ENCODE data around the gene NBAS. TPM values are rescaled to one million over a fixed set of nuclear protein-coding genes. Genes with fewer than 3 reads are reported as not detected.

NBAS gene
- total and polyA plus RNA-seq, 2 of the 13 experiments (the other 11 are each of a cell fraction or from before 2014, with no cell fraction given): 33.6 to 58.7 TPM

DNA sequence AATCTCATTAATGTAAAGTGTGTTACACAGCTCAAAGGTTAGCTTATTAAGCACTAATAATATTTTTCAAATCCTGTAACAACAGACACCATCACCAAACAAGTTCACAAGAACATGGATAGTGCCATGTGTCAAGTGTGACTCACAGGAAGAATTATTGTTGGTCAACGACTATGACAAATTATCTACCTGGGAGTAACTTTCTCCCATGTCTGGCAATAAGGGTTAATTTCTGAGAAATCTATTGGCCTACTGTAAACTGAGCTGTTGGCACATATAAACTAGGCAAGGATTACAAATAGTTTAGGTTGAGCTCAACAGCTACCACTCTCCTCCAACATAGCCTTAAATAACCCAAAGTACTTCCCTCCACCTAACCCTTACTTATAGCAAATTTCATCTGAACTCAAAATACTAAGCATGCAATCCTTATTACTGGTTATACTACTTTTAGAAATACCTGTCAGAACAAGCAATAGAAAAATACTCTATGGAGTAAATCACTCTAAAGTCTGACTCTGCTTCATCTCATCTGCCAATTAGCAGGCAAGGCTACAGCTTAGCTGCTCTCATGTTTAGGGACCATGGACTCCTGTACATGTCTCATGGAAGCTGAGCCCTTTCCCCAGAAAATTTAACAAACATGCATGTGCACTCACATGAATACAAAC lies 223.0 kb downstream of the NBAS start (continued):
- TF ChIP-seq, protein P1, sequence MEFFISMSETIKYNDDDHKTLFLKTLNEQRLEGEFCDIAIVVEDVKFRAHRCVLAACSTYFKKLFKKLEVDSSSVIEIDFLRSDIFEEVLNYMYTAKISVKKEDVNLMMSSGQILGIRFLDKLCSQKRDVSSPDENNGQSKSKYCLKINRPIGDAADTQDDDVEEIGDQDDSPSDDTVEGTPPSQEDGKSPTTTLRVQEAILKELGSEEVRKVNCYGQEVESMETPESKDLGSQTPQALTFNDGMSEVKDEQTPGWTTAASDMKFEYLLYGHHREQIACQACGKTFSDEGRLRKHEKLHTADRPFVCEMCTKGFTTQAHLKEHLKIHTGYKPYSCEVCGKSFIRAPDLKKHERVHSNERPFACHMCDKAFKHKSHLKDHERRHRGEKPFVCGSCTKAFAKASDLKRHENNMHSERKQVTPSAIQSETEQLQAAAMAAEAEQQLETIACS (CRISPR knock-in tag; IDR thresholded peaks at IDR 0.05): no peak
- TF ChIP-seq ZNF326 (CRISPR knock-in tag; IDR thresholded peaks at IDR 0.05; ENCODE audit: borderline replicate concordance): no peak
- TF ChIP-seq RBAK (CRISPR knock-in tag; IDR thresholded peaks at IDR 0.05): no peak
- TF ChIP-seq GPN1 (CRISPR knock-in tag; IDR thresholded peaks at IDR 0.05; ENCODE audit: borderline replicate concordance): no peak
- TF ChIP-seq ONECUT2 (CRISPR knock-in tag; IDR thresholded peaks at IDR 0.05): no peak
- no peak for TF ChIP-seq ZNF878 (CRISPR knock-in tag; IDR thresholded peaks at IDR 0.05)
- no peak for TF ChIP-seq RFX3 (CRISPR knock-in tag; IDR thresholded peaks at IDR 0.05)

GRCh38 chr2:15334644-15335326 lies 226.3 kb downstream of the NBAS start:
- in situ Hi-C loops (cut with HindIII; ENCODE audit: extremely low pct_ligation_motif_present, low pct_unique_long_range_greater_than_20kb): no loop called here
- peaks cover 3 to 10% of the 10 kb centered on the region in 2 experiments for H3K36me3 ChIP-seq (replicated peaks in 1 of 2; ENCODE audit: control insufficient read depth in 1 of 2, insufficient read depth in 2 of 2, low read length in 2 of 2)
- H3K27ac ChIP-seq (ENCODE audit: extremely low read length, insufficient read depth, low read length): no peak overlapping the region
- no TSS peak for BruUV-seq (replicated peaks)
- POLR2A ChIA-PET: no interaction called here
- no peaks in the 10 kb centered on the region for H3K9me3 ChIP-seq (ENCODE audit: low read length)
- no peak for ATAC-seq
- no peak for TF ChIP-seq HOXA9 (CRISPR knock-in tag; IDR thresholded peaks at IDR 0.05; ENCODE audit: borderline replicate concordance)
- TF ChIP-seq ZNF235 (CRISPR knock-in tag; IDR thresholded peaks at IDR 0.05; ENCODE audit: borderline replicate concordance): no peak
- TF ChIP-seq ZC3H4 (CRISPR knock-in tag; IDR thresholded peaks at IDR 0.05; ENCODE audit: borderline replicate concordance): no peak
- TF ChIP-seq E2F2 (CRISPR knock-in tag; IDR thresholded peaks at IDR 0.05; ENCODE audit: borderline replicate concordance): no peak
- WGBS (ENCODE audit: low lambda C conversion rate): 96% methylated on average over 5 of the region's 5 CpGs
- H3K4me1 ChIP-seq (ENCODE audit: insufficient read depth, low read length): no peaks in the 10 kb centered on the region
- no peaks in the 10 kb centered on the region for H4K20me1 ChIP-seq (ENCODE audit: insufficient read depth, low read length)
- no peaks in the 10 kb centered on the region for H3K27me3 ChIP-seq (ENCODE audit: control insufficient read depth in 1 of 2, insufficient read depth in 2 of 2, low read length in 2 of 2)
- no peak overlapping the region for H3K4me3 ChIP-seq (replicated peaks in 1 of 3; ENCODE audit: insufficient read depth in 1 of 3, low read depth in 2 of 3, low read length in 3 of 3)
- DNase-seq (ENCODE audit: low spot score): no peak
- no peak for FAIRE-seq
- H2AFZ ChIP-seq (ENCODE audit: low read length): no peak overlapping the region
- no peak overlapping the region for H3K9ac ChIP-seq (ENCODE audit: insufficient read depth, low read depth, low read length)
- intact Hi-C loops (cut with micrococcal nuclease; ENCODE audit: unreplicated experiment): no loop called here
- CTCF ChIA-PET (ENCODE audit: low intra/inter-chr PET ratio, low total read pairs): no interaction called here
- no peaks in the 10 kb centered on the region for H3K79me2 ChIP-seq (ENCODE audit: insufficient read depth, low read length)
- H3K4me2 ChIP-seq (ENCODE audit: low read depth, low read length): no peak overlapping the region

Measured in HepG2 (cell line).